ENCODE measurements around the gene NUP93. TPM values are rescaled to one million over a fixed set of nuclear protein-coding genes. Genes with fewer than 3 reads are reported as not detected.

Gene NUP93
- polyA plus RNA-seq, 1 of the 3 experiments (the other 2 are of a cell fraction) = 43.1 TPM

GRCh38 chr16:56713794-56714193 lies 16.1 kb upstream of the NUP93 start:
- TF ChIP-seq RAD21 (IDR thresholded peaks at IDR 0.05; ENCODE audit: low read length) = no peak
- TF ChIP-seq MAX (IDR thresholded peaks at IDR 0.05; ENCODE audit: low read depth) = no peak
- TF ChIP-seq GATA2 (CRISPR knock-in tag; IDR thresholded peaks at IDR 0.05) = no peak
- TF ChIP-seq EZH2phosphoT487 (IDR thresholded peaks at IDR 0.05; ENCODE audit: borderline replicate concordance, low read depth) = no peak
- H3K4me1 ChIP-seq (ENCODE audit: control insufficient read depth in 1 of 2, insufficient read depth in 2 of 2, low read depth in 1 of 2, low read length in 1 of 2) = peaks cover 0 to 13% of the 10 kb centered on the region in 2 experiments; a peak in 2 of 4 replicates
- 75% methylated on average over 2 of the region's 2 CpGs for WGBS (ENCODE audit: low lambda C conversion rate)

GRCh38 chr16:56715126-56715525 lies 14.8 kb upstream of the NUP93 start:
- Histone ChIP-seq H3K27me3 (ENCODE audit: insufficient read depth) (no peaks in the 10 kb centered on the region), H3K27ac (ENCODE audit: low read depth in 2 of 2, low read length in 1 of 2) (no peak overlapping the region), H3K36me3 (replicated peaks in 1 of 2; ENCODE audit: control insufficient read depth in 1 of 2, insufficient read depth in 2 of 2, low read length in 1 of 2) (no peaks in the 10 kb centered on the region), H4K20me1 (ENCODE audit: insufficient read depth) (no peaks in the 10 kb centered on the region), H3K9ac (no peak overlapping the region), H2AFZ (ENCODE audit: low read depth) (no peak overlapping the region), H3K4me3 (ENCODE audit: low read depth in 2 of 2, low read length in 1 of 2) (no peak overlapping the region), H3K9me2 (no peaks in the 10 kb centered on the region), H3F3A (replicated peaks; ENCODE audit: insufficient read depth) (no peaks in the 10 kb centered on the region), H3K4me2 (no peak overlapping the region), H3K79me2 (ENCODE audit: insufficient read depth) (no peaks in the 10 kb centered on the region), H3K4me1 (ENCODE audit: control insufficient read depth in 1 of 2, insufficient read depth in 2 of 2, low read depth in 1 of 2, low read length in 1 of 2) (peaks cover 0 to 3% of the 10 kb centered on the region in 2 experiments; a peak in 1 of 4 replicates), H3K9me3 (no peaks in the 10 kb centered on the region)
- DNase-seq = peak; percentile 46
- CTCF ChIA-PET = interaction anchor here (0.6 to 1.2 kb wide), 3 partner anchors 13 to 307 kb away, joined by 3 to 8 read pairs (median 4); no protein-coding TSS in a partner anchor
- POLR2A ChIA-PET = no interaction called here
- WGBS (ENCODE audit: low lambda C conversion rate) = 67% methylated on average over 4 of the region's 4 CpGs
- TF ChIP-seq FOXJ3 (CRISPR knock-in tag; IDR thresholded peaks at IDR 0.05) = no peak
- TF ChIP-seq USF1 (IDR thresholded peaks at IDR 0.05; ENCODE audit: borderline replicate concordance, low read depth) = no peak
- TF ChIP-seq PBX3 (IDR thresholded peaks at IDR 0.05) = 0 out of 2 replicates have a peak, but pooled peaks have one; percentile 21
- 0 out of 2 replicates have a peak, but pooled peaks have one; percentile 28 for TF ChIP-seq RCOR1 (IDR thresholded peaks at IDR 0.05; ENCODE audit: low read length)
- peak; percentile 39; the same call in 1 of the 2 replicates for TF ChIP-seq GATA2 (CRISPR knock-in tag; IDR thresholded peaks at IDR 0.05)
- no peak for TF ChIP-seq NFIC (IDR thresholded peaks at IDR 0.05; ENCODE audit: borderline replicate concordance)

More at GRCh38 chr16:56713794-56714193, 16.1 kb upstream of the NUP93 start:
- no peak overlapping the region for H3K4me2 ChIP-seq
- ChIA-PET POLR2A (no interaction called here), CTCF (interaction anchor here (0.6 kb wide), 1 partner anchor 113 kb away, joined by 3 read pairs; no protein-coding TSS in a partner anchor)
- no peaks in the 10 kb centered on the region for H3K36me3 ChIP-seq (replicated peaks in 1 of 2; ENCODE audit: control insufficient read depth in 1 of 2, insufficient read depth in 2 of 2, low read length in 1 of 2)
- H3K9ac ChIP-seq = no peak overlapping the region
- no peaks in the 10 kb centered on the region for H3K79me2 ChIP-seq (ENCODE audit: insufficient read depth)
- H2AFZ ChIP-seq (ENCODE audit: low read depth) = no peak overlapping the region
- no peak overlapping the region for H3K4me3 ChIP-seq (ENCODE audit: low read depth in 2 of 2, low read length in 1 of 2)
- no peaks in the 10 kb centered on the region for H3K9me2 ChIP-seq
- DNase-seq = no peak
- H3K27me3 ChIP-seq (ENCODE audit: insufficient read depth) = no peaks in the 10 kb centered on the region
- H3F3A ChIP-seq (replicated peaks; ENCODE audit: insufficient read depth) = no peaks in the 10 kb centered on the region
- H3K9me3 ChIP-seq = no peaks in the 10 kb centered on the region
- H3K27ac ChIP-seq (ENCODE audit: low read depth in 2 of 2, low read length in 1 of 2) = no peak overlapping the region
- H4K20me1 ChIP-seq (ENCODE audit: insufficient read depth) = no peaks in the 10 kb centered on the region
